Measurements from ENCODE around the gene CA11.

CA11 gene

DNA sequence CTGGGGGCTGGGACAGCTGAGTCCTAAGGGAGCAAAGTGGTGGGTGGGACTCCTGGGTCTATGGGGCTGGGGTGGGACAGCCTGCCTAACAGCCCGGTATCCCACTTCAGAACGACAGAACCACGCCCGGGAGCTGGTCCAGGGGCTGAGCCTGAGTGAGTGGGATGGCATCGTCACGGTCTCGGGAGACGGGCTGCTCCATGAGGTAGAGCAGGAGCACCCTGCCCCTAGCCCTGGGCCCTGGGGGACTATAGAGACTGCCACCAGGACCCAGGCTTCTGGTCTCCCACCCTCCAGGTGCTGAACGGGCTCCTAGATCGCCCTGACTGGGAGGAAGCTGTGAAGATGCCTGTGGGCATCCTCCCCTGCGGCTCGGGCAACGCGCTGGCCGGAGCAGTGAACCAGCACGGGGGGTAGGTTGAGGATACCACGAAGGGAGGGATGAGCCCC lies 18.1 kb downstream of the CA11 start:
- no peak for DNase-seq

DNA sequence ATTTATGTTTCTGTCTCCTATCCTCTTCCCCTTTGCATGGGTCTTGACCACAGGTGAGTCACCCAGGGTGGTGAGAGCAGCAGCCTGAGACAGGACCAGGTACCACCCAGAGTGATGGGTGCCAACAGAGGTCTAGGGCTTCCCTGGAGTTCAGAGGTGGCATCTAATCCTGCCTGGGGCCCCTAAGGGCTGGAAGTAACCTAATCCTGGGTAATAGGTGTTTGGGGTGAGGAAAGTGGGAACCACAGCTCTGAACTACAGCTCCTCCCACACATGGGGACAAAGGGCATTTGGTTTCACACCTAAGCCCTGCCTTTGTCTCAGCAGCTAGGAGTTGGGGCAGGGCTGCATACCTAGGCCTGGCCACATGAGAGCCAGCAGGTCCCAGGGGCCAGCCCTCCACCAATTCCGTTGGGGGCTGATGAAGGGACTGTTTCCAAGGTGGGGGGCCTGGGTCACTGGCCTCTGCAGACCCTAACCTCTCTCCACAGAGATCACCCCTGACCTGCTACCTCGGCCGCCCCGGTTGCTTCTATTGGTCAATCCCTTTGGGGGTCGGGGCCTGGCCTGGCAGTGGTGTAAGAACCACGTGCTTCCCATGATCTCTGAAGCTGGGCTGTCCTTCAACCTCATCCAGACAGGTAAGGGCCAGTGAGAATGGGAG lies 18.7 kb downstream of the CA11 start:
- DNase-seq, result no peak

DNA sequence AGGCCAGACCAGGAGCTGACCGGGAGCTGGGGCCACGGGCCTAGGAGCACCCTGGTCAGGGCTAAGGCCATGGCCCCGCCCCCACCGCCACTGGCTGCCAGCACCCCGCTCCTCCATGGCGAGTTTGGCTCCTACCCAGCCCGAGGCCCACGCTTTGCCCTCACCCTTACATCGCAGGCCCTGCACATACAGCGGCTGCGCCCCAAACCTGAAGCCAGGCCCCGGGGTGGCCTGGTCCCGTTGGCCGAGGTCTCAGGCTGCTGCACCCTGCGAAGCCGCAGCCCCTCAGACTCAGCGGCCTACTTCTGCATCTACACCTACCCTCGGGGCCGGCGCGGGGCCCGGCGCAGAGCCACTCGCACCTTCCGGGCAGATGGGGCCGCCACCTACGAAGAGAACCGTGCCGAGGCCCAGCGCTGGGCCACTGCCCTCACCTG lies 20.1 kb downstream of the CA11 start:
- no peak for DNase-seq

DNA sequence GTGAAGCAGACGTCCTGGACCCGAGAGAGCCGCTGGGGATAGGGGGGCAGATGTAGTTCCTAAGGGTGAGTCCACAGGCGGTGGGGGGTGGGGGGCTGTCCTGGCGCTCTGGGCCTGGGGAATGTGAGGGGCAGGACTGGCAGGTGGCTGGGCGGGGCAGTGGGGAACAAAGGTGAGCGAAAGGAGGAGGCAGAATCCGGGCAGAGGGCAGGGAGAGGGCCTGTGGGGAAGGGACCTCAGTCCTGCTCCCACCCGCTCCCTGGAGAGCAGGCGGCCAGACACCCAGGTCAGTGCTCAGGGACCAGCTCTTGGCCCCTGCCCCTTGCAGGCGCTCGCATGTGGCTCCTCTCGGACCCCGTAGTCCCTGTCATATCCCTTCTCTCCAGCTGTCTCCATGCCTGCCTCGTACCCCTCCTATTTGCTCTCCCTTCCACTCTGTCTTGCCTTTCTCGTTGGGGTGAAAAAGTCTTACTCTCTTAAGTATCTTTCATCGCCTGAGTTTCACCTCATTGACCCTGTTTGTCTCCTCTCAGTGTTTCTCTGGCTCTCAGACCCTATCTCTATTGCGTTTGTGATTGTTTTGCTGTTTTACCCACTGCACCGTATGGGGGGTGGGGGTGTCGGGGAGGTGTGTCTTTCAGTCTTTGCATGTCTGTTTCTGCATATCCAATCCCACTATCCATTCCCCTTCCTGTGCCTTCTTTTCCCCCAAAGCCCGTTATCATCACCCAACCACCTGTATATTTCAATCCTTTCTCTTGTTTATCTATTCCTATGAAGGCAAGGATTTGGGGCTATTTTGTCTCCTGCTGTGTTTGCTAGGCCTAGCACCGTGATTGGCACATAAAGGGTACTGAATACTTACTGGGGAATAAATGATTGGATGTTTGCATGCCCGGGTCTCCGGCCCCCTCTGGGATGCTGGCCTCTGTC lies 20.9 kb downstream of the CA11 start:
- no peak for DNase-seq

DNA sequence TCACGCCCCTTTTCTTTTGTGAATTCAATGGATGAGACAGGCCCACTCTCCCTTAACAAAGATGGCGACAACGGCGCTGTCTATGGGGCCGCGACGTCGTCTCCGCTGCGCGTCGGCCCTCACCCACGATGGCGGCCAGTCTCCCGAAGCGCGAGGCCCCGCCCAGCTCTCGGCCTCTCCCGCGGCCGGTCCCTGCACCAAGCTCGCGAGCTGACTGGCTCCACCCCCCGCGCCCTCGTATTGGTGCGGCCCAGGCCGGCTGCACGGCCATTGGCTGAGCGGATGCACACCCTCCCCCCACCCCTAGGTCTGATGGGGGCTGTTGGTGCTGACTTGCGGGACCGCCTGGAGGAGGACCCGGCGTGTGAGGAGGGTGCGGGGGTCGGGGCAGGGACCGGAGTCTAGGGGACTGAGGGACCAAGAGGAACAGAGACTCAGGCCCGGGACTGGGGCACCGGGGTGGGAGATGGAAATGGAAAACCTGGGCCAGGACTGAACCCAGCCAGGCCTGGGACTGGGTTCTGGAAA lies 21.9 kb downstream of the CA11 start:
- peak; percentile 93 for DNase-seq

DNA sequence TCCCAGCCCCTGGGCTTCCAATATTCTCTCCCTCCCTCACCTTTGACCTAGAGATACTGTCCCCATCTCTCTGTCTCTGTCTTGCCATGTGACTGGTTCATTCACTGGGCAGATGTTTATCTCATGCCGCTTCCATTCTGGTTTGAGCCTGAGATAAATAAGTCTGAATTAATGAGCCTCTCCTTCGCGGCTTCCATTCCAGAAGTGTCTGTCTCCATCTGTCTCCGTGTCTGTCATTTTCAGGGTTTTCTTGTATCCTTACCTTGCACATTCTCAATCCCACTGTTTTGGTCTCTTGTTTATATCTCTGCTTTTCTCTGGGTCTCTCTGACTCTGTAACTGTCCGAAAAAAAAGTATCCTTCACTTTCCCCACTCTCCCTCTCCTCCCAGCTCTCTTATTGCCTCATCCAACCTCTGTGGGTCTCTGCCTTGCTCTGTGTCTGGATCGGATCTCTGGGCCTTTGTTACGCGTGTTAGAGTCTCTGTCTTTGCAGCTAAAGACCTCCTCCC lies 22.4 kb downstream of the CA11 start:
- no peak for DNase-seq

DNA sequence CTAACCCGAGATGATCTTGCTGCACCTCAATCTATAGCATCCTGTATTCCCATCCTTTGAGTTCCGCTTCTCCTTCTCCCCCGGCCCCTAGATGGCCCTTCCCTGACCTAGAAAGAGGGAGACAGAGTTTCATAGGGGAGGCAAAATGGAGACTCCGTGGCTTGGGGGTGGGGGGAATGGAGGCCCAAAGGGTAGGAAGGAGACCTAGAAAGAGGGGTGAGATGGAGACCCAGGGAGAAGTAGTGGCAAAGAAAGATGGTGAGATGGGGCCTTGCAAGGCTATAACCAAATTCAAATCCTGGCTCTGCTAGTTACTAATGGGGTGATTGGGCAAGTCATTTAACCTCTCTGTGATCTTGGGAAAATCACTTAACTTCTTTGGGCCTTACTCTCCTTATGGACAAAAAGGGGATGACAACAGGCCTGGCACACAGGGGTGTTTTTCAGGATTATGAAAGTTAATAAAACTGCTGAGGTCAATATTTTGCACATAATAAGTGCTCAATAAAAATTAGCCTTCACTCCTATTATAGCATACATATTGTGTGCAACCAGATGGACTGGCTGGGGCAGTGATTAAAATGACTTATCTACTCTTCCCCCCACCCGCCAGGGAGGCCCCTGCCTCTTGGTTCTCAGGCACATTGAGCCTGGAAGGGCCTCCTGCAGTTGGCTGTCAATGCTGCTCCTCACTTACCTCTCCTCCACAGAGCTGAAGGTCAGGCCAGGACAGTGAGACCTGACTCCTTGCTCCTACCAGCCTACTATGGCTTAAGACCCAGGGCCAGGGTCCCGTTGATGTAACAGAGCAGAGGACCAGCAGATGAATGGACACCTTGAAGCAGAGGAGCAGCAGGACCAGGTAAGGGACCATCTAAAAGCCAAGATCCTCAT lies 26.0 kb downstream of the CA11 start:
- no peak for DNase-seq

DNA sequence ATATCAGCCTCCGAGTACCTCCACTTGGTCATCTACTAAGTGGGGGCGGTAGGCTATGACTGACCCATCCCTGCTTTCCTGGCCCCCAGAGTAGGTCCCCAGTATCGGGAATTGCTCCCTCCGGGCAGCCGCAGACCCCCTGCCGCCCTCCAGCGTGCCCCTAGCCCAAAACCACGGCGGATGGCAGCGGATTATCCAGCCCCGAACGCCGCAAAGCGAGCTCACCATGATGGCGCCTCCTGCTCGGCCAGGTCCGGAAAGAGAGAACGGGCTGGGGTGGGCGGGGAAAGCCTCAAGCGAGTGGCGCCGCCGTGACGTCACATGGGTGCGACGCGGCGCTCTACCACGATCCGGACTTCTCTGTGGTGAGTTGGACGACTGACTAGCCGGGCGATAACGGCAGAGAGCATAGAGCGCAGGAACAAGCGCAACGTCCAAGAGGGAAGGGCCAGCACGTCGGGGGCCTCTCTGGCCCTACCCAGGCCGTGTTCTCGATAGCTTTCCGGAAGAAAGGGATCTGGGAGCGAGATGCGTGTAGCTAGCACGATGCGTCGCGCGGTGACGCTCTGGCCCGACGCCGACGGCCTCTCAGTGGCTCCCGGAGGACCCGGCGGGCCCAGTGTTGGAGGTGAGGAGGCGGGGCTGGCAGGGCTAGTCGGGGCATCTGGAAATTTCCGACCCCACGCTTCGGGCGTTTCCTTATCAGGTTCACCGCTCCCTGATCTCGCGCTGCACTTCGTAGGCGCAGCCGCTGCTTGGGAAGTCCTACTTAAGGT lies 26.9 kb downstream of the CA11 start, which contains the start of the genes RPL18 and SPHK2:
Gene RPL18 (minus strand): TSS at position 263 of the 776 bp plus-strand sequence. CDS start 35 bp downstream, at position 228.
Gene SPHK2 (plus strand): TSS at position 591 of the 776 bp plus-strand sequence. CDS start 1,009 bp downstream, outside the sequence.
- peak; percentile 98 for DNase-seq

DNA sequence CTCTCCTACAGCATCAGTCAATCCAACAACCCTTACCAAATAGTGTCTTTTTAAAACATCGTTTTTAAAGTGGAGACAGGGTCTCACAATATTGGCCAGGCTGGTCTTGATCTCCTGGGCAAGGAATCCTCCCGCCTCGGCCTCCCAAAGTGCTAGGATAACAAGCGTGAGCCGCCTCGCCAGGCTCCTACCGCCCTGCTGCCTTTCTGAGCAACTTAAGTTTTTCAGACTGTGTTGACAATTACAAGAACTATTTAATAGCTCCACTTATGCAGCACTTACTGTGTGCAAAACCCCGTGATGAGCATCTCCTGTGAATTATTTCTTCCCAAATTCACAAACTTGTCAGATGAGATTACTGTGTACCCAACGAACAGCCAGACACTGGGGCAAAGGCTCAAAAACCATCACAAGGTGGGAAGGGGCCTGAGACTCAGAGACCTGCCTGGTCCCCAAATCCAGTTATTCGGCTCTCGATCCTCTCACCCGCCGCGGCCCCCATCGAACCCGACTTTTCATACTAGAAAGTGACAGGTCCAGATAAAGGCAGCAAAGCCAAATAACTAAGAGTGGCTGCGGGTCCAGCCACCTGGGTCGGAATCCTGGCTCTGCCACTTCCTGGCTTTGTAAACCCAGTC lies 27.6 kb downstream of the CA11 start:
- no peak for DNase-seq

DNA sequence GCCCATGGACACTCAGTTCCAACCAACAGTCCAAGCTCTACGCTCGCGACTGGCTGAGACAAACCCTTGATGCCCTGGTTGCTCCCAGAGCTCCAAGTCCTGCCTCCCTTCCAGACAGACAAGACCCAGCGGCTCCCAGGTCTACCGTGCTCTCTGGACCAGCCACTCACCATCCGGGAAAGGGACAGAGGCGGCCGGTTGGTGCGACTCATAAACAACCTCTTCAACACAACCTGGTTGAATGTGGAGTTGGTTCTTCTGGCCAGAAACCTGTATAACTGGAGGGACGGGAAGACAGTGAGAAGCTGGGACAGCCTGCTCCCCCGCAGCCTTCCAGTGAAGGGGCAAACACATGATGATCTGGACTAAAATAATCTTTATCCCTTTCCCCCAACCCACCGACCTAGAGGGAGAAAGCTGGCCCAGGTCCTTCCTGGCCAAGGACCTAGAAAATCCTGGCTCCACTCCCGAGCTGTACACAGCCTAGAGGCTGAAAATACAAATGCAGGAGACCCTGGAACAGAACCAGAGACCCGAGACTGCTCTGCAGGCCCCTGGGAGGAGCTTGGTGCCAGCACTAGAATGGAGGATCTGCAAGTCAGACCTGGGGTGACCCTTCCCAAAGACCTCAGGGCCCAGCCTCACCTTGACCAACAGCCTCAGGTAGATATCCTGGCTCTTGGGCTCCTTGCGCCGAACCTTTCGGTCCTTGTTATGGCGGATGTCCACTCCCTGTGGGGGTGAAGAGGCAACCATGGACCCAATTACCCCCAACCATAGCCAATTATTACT lies 28.6 kb downstream of the CA11 start:
- DNase-seq, result no peak

DNA sequence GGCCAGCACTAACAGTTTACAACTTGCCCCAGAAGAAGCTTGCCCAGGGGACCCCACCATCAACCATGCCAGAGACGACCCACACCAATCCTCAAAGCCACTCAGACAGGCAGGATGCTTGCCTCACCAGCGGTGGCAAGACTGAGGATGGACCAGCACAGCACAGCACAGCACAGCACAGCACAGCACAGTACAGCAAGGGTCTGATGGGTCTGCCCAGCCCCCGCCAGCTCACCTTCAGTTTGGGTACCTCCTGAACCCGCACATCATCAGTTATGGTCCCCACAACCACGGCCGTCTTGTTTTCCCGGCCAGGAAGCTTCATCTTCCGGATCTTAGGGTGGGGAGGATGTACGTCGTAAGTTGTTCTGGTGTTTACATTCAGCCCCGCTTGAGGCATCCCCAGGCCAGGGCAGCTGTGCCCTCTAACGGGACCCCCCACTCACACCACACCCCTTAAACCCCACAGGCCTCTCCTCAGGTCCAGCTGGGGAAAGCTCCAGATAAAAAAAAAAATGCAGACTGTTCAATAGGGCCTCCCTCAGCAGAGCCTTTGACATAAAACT lies 29.4 kb downstream of the CA11 start:
- no peak for DNase-seq

DNA sequence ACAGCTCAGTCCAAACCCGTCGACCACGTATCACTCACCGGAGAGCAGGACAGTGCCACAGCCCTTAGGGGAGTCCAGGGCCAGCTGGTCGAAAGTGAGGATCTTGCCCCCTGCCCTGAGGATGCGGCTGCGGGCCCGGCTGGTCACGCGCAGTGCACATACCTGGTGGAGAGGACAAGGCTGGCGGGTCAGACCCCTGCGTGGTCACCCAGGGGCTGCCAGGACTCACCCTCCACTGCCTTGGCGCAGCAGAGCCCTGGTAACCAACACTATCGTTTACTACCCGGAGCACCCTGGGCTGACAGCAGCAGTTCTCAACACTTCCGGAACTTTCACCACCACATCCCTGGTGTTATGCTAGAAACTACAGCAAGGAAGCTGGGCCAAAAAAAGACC lies 29.9 kb downstream of the CA11 start:
- no peak for DNase-seq

DNA sequence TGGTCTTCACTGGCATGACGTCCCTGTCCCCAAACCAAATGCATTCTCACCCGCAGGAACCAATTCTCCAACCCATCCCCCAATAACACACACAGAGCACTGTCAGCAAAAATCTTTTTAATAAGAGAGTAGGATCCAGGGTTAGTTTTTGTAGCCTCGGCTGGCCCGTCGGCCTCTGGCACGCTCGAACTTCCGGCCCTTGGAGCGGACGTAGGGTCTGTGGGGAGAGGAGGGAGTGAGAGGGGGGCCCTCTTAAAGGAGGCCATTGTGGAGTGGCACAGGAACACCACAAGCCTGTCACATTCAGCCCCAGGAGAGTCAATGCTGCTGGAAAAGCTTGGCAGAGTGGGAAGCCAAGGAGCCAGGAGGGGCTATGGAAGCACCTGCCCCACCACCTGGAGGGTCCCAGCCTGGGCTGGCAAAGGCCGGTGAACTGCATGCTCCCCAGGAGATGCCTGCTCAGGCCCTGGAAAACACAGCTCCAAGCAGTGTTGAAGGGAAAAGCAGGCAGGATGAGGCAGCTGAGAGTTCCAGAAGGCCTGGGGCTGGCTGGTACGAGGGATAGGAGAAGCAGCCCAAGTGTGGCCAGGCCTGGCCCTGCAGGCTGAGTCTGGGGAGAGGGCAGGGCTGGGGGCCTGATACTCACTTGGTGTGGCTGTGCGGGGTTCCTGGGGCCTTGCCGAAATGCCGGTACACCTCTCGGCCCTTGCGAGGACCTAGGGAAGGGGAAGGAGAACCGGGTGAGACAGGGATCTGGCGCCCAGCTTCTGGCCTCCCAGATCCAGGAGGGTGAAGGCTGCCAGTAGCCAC lies 30.6 kb downstream of the CA11 start:
- DNase-seq, result no peak

DNA sequence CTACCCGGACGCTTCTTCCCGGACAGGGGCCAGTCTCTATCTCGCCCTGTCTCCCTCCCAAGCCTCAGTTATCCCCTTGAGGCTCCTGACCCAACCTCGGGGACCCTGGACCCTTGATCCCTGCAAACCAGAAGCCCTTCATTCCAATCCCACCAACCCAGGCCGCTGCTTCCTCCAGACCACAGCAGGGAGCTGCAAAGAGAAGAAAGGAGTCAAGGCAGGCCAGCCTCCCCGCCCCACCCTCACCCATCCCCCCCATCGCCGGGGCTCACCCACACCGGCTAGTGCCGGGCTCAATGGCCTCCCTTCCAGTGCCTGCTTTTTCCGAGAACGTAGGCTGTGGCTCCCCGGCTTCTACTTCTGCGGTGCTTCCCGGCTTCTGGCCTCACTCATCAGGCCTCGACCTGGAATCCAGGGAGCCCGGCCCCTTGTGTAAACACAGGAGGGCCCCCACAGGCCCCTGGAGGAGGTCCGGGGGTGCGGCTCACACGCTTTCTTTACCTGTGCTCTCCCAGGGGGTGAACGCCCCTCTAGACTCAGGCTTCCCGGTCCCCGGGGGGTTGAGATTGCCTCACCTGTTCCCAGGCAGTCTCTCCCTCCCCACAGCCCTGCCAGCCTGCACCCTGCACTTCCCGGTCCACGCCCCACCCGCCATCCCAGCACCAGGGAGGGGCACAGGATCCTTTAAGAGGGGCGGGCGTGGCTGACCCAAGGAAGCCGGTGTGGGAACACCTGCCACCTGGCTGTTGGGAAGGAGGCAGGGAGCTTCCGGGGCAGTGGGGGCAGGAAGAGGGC lies 31.4 kb downstream of the CA11 start, which contains the start of gene FAM83E:
Gene FAM83E (minus strand): TSS at position 641 of the 795 bp plus-strand sequence. CDS start 1,704 bp downstream, outside the sequence.
- DNase-seq, result no peak

DNA sequence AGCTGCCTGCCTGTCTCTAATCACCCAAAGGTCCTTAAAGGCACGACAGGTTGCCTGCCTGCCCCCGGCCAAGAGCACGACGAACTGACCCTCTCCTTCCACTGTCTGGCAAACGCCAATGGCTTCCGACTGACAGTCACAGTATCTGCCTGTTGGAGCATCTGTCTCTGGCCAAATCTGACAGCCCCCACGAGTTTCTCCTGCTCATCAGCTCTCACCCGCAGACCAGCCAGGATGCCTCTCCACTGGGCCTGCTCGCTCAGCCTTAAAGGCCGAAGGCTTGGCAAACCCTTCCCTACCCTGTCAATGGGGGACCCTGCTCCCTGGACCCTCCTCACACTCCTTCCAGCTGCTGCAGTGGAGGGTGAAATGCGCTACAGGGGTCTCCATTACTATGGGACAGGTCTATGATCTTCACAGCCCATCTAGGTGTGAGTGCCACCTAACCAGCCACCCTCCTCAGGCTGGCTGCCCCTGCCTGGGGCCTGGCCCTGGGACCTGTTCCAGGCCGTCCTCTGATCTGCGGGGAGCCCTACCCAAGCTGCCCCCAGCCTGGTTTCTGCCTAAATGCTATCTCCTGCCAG lies 32.0 kb downstream of the CA11 start:
- DNase-seq, result no peak

DNA sequence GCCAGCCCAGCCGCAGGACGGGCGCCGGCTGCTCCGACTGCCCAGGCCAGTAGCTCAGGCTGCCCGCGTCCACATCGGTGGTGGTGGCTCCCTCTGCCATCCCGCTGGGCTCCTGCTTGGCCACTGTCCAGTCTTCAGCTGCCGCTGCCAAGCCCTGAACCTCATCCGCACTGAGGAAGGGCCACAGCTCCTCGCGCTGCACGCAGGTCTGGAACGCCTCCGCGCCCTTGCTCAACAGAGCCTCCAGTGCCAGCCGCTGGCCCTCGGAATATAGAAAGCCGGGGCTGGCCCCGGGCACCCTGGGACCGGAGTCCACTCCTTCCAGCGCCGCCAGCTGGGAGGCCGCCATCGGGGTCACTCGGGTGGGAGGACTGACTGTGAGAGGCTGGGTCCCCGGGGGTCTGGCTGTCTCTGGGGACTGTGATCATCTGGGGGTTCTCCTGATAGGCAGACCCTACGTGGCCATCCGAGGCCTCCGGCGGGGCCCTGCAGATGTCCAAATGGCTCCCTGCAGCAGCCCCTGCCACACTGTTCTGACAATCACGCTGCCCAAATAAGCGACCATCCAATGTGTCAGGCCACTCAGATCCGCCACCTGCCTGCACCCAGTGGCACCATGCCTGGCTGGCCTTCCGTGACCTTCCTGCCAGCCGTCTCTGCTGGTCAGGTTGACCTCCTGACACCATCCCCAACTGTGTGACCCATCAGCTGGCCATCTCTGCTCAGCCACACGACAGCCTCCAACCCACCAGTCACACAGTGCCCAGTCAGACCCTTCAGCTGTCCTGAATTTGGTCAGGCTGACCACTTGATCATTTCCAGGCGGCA lies 32.7 kb downstream of the CA11 start:
- DNase-seq, result no peak

All from T1000 (cell line).